HG03565 (cell line): ENCODE results near the gene VPS33B.
"Not testable (repeated sequence)": the region's sequence is repeated elsewhere in the genome, so short reads cannot be mapped to it uniquely, and the experiment has no call there.

ENCODE experiments used
- ATAC-seq: cut with Tn5 transposase; IDR thresholded peaks from one replicate; pipeline ENCODE4 v1.9.1; 2021; ENCODE audit warnings: mild to moderate bottlenecking, moderate library complexity; ENCODE audit not compliant: unreplicated experiment

The VPS33B gene

GRCh38 chr15:91032919-91033803 lies 10.8 kb upstream of the VPS33B start:
- no peak for ATAC-seq

GRCh38 chr15:91031796-91032195 lies 9.4 kb upstream of the VPS33B start:
- ATAC-seq, result no peak

GRCh38 chr15:91027677-91028076 lies 5.3 kb upstream of the VPS33B start:
- no peak for ATAC-seq

- ATAC-seq, result no peak
Measured at GRCh38 chr15:91023720-91024119, 1.3 kb upstream of the VPS33B start.

GRCh38 chr15:91022832-91023129 lies 387 bp upstream of the VPS33B start:
- ATAC-seq, result no peak

- ATAC-seq, result no peak
Measured at GRCh38 chr15:91021516-91022074, 799 bp downstream of the VPS33B start.

- no peak for ATAC-seq
Measured at GRCh38 chr15:91018158-91018557, 4.2 kb downstream of the VPS33B start.

GRCh38 chr15:91017716-91018115 lies 4.7 kb downstream of the VPS33B start:
- ATAC-seq, result no peak

GRCh38 chr15:91013701-91014100 lies 8.7 kb downstream of the VPS33B start:
- ATAC-seq, result not testable (repeated sequence)

- ATAC-seq, result no peak
Measured at GRCh38 chr15:91007266-91007665, 15.1 kb downstream of the VPS33B start.

GRCh38 chr15:91001209-91001608 lies 21.2 kb downstream of the VPS33B start:
- no peak for ATAC-seq

- ATAC-seq, result no peak
Measured at GRCh38 chr15:90998737-90999136, 23.7 kb downstream of the VPS33B start.

- ATAC-seq, result peak; percentile 91
Measured at GRCh38 chr15:90994417-90995311, 27.7 kb downstream of the VPS33B start, which contains the start of gene PRC1. TSS of gene PRC1 (minus strand) at chr15:90994535. CDS start at chr15:90994417, 118 bp downstream.

- ATAC-seq, result no peak
Measured at GRCh38 chr15:90994059-90994416, 28.4 kb downstream of the VPS33B start.

- ATAC-seq, result no peak
Measured at GRCh38 chr15:90991587-90992285, 30.7 kb downstream of the VPS33B start.

- ATAC-seq, result no peak
Measured at GRCh38 chr15:90990446-90990845, 31.9 kb downstream of the VPS33B start.

- no peak for ATAC-seq
Measured at GRCh38 chr15:90989040-90989768, 33.2 kb downstream of the VPS33B start.

- no peak for ATAC-seq
Measured at GRCh38 chr15:90988296-90988695, 34.1 kb downstream of the VPS33B start.

GRCh38 chr15:90987561-90988141 lies 34.7 kb downstream of the VPS33B start:
- ATAC-seq, result no peak
